Mesothelial cell of epicardium (in vitro differentiated cells): ENCODE data around the gene PHKB. TPM values are rescaled to one million over a fixed set of nuclear protein-coding genes. Genes with fewer than 3 reads are reported as not detected.

Experiments
- DNase-seq, 2 experiments: peaks; one replicate each; pipeline ENCODE4 v3.0.0; 2021; ENCODE audit warnings: low spot score in 2 of 2; ENCODE audit not compliant: unreplicated experiment in 2 of 2
- H3K27ac Mint-ChIP-seq: 2 replicates; pipeline ENCODE4 v1.8.0; 2021; ENCODE audit warnings: mixed read lengths
- H3K27me3 Mint-ChIP-seq: 2 replicates; pipeline ENCODE4 v1.8.0; 2021; ENCODE audit warnings: low read depth, mixed read lengths
- H3K36me3 Mint-ChIP-seq: 2 replicates; pipeline ENCODE4 v1.8.0; 2021; ENCODE audit warnings: mixed read lengths
- H3K4me1 Mint-ChIP-seq: 2 replicates; pipeline ENCODE4 v1.8.0; 2021; ENCODE audit warnings: mixed read lengths
- H3K4me3 Mint-ChIP-seq: 2 replicates; pipeline ENCODE4 v1.8.0; 2021; ENCODE audit warnings: mild to moderate bottlenecking, moderate library complexity, mixed read lengths
- H3K9me3 Mint-ChIP-seq: 2 replicates; pipeline ENCODE4 v1.8.0; 2021; ENCODE audit warnings: mixed read lengths
- total RNA-seq: library from RNA; stranded (reverse); gene quantifications from 3 replicates; pipeline ENCODE4 v1.2.1, GENCODE V29; 2021
- TF ChIP-seq, protein P1 (sequence below): fragments of 200-600 bp; sonication (generic); IDR thresholded peaks from one replicate; pipeline ENCODE4 v1.5.0; 2021; ENCODE audit warnings: antibody characterized with exemption; ENCODE audit not compliant: unreplicated experiment

PHKB gene
- total RNA-seq, 1 donor from 2014 or later: 68.1 TPM

DNA sequence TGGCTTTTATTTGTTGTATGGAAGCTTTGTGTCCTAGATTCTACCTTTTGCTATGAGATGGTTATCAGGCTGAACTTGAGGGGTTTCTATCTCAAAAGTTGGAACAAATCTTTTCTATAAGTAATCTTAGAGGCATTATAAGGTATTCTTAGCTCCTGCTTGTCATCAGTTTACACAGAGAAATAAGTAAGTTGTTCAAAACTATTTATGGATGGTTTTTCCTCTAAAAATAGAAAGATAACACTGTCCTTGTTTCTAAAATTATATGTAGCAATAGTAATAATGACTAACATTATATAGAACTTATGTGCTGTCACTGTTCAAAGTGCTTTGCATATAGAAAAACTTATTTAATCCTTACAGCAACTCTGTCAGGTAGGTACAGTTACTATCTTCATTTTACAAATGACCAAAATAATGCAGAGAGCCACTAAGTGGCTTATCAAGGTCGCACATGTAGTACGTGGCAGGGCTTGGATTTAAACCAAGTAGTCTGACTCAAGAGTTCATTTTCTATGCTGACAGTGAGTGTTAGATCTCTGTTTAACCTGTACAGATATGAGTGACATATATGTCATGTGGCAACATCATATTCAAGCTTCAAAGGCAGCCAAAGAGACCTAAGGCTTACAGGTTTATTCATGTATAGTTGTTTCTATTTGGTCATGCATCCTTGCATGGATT lies 59.0 kb downstream of the PHKB start:
- Mint-ChIP-seq H3K27ac (no peak overlapping the region), H3K36me3 (peaks cover 30% of the 10 kb centered on the region), H3K9me3 (peaks cover 23% of the 10 kb centered on the region), H3K4me1 (no peaks in the 10 kb centered on the region), H3K4me3 (no peak overlapping the region), H3K27me3 (no peaks in the 10 kb centered on the region)
- TF ChIP-seq, protein P1, sequence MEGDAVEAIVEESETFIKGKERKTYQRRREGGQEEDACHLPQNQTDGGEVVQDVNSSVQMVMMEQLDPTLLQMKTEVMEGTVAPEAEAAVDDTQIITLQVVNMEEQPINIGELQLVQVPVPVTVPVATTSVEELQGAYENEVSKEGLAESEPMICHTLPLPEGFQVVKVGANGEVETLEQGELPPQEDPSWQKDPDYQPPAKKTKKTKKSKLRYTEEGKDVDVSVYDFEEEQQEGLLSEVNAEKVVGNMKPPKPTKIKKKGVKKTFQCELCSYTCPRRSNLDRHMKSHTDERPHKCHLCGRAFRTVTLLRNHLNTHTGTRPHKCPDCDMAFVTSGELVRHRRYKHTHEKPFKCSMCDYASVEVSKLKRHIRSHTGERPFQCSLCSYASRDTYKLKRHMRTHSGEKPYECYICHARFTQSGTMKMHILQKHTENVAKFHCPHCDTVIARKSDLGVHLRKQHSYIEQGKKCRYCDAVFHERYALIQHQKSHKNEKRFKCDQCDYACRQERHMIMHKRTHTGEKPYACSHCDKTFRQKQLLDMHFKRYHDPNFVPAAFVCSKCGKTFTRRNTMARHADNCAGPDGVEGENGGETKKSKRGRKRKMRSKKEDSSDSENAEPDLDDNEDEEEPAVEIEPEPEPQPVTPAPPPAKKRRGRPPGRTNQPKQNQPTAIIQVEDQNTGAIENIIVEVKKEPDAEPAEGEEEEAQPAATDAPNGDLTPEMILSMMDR: no peak
- DNase-seq: no peak

DNA sequence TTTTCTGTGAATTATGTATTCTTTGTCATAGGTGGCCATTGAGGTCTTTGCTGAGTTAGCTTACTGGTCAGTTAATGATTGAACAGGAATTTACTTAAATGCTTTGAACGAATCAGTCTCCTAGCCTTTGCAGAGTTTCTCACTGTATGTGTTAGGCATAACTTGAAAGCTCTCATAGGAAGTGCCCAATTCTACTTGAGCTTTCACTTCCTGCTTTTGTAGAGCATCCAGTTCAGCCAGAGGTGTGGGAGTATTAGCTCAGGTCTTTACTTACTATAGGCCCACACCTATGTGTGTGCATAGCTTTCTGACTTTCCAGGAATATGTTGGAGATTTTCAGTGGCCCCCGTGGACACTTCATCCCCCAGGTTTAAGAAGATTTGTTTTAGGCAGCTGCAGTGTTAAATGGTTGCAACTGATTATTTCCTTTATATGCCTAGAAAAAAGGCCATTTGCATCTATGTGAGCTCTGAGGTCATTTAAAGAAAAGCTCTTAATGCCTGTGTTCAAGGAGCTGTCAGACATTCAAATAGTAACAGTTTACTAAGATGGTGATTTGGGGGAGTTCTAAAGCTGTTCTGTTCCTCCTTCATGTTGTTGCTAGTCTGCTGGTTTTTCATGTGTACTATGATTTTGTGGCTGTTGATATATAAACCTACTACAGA lies 62.3 kb downstream of the PHKB start:
- TF ChIP-seq, protein P1: no peak
- no peaks in the 10 kb centered on the region for H3K27me3 Mint-ChIP-seq
- DNase-seq: no peak
- no peak overlapping the region for H3K27ac Mint-ChIP-seq
- H3K36me3 Mint-ChIP-seq: peaks cover 30% of the 10 kb centered on the region
- H3K9me3 Mint-ChIP-seq: peaks cover 23% of the 10 kb centered on the region
- H3K4me3 Mint-ChIP-seq: no peak overlapping the region
- peaks cover 8% of the 10 kb centered on the region for H3K4me1 Mint-ChIP-seq

DNA sequence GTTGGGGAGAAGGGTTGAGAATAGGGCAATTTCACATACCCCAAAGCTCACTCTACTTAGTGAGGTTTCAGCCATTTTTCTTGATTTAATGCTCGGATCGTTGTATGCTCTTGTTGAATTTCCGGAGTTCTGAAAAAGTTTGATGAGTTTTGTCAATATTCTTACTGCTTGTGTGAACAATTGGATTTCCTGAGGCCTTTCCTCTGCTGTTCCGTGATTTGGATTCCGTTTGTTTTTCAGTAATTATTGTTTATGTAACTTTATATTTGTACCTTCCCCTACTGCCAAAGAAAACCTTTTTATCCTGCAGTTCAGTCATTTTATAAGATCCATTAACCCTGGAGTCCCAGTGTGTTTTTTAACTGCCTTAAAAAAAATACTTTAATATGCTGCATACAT lies 62.9 kb downstream of the PHKB start:
- no peak overlapping the region for H3K4me3 Mint-ChIP-seq
- no peak for DNase-seq
- no peak overlapping the region for H3K27ac Mint-ChIP-seq
- TF ChIP-seq, protein P1: no peak
- H3K9me3 Mint-ChIP-seq: peaks cover 23% of the 10 kb centered on the region
- peaks cover 30% of the 10 kb centered on the region for H3K36me3 Mint-ChIP-seq
- peaks cover 8% of the 10 kb centered on the region for H3K4me1 Mint-ChIP-seq
- H3K27me3 Mint-ChIP-seq: no peaks in the 10 kb centered on the region

DNA sequence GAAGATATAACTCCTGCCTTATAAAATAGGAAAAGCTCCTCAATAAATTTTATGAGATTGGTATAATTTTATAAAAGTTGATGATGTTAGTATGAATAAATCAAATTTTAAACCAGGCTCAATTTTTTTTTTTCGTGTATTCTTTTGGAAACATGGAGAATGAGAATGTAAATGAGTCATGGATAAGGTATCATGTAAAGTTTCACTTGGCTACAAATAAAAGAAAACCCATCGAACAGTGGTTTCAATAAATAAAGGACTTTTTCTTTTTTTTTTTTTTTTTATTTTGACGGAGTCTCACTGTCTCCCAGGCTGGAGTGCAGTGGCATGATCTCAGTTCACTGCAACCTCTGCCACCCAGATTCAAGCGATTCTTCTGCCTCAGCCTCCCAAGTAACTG lies 67.3 kb downstream of the PHKB start:
- H3K27me3 Mint-ChIP-seq: no peaks in the 10 kb centered on the region
- peaks cover 7% of the 10 kb centered on the region for H3K36me3 Mint-ChIP-seq
- peaks cover 5% of the 10 kb centered on the region for H3K9me3 Mint-ChIP-seq
- no peak overlapping the region for H3K4me3 Mint-ChIP-seq
- peaks cover 8% of the 10 kb centered on the region for H3K4me1 Mint-ChIP-seq
- no peak overlapping the region for H3K27ac Mint-ChIP-seq
- DNase-seq: no peak
- TF ChIP-seq, protein P1: no peak

DNA sequence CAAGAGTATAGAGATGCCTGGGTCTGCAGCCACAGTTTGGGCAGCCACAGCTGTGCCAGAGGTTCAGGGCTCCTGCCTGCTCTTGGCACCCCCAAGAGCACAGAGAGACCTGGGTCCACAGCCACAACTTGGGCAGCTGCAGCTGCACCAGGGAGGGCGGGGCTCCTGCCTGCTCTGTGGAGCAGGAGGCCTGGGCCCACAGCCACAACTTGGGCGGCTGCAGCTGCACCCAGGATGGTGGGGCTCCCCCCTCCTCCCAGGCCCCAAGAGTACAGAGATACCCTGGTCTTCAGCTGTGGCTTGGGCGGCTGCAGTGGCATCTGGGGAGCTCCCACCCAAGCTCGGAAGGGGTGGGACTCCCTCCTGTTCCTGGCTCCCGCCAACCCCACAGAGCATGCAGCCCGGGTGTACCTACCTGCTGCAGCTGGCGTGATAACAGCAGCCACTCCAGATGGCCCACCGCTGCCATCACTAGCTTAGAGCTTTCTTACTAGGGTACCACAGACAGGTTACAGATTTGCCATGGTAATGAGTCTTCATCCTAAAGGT lies 72.7 kb downstream of the PHKB start:
- Mint-ChIP-seq H3K4me1 (no peaks in the 10 kb centered on the region), H3K4me3 (no peak overlapping the region), H3K27ac (no peak overlapping the region), H3K36me3 (peaks cover 12% of the 10 kb centered on the region), H3K27me3 (no peaks in the 10 kb centered on the region), H3K9me3 (peaks cover 5% of the 10 kb centered on the region)
- TF ChIP-seq, protein P1: no peak
- DNase-seq: no peak
